GM12891 (cell line): Measurements from ENCODE around the gene RASGRF2.

Experiments
- POLR2A ChIP-seq: IDR thresholded peaks from 2 replicates; pipeline ENCODE4 v1.6.1; 2011; ENCODE audit warnings: low read depth, low read length, control low read depth
- SPI1 ChIP-seq: IDR thresholded peaks from 2 replicates; pipeline ENCODE4 v1.6.1; 2011; ENCODE audit warnings: low read depth, low read length, control low read depth
- TAF1 ChIP-seq: IDR thresholded peaks from 2 replicates; pipeline ENCODE4 v1.6.1; 2011; ENCODE audit warnings: low read depth, low read length, control low read depth

DNA sequence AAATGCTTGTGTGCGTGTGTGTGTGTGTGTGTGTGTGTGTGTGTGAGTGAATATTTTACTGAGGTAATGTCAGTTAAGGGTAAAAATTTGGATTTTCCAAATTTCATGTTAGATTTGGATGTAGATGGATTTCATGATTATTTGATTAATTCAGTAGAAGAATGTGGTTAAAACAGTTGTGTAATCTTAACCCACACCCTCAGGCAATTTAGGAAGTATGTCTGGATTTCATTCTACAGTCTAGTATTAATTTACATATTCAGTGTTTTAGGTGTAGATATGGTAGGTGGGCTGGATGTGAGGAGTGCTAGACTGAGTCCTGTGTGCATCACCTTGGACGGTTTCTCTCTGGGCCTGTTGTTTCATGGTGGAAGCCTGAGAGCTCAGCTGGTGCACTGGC lies 173.9 kb downstream of the RASGRF2 start:
- TF ChIP-seq SPI1 = no peak
- TF ChIP-seq POLR2A = no peak
- no peak for TF ChIP-seq TAF1
